ENCODE results near the gene ARHGAP29.
A peak's percentile ranks its signal among the peaks of the same experiment; 100 is the strongest.

GRCh38 chr1:94247138-94248094, 10.0 kb upstream of the ARHGAP29 start:
- TF ChIP-seq ZNF274 (IDR thresholded peaks at IDR 0.05; ENCODE audit: low read depth, low read length) (no peak), SUZ12 (IDR thresholded peaks at IDR 0.05; ENCODE audit: extremely low read depth, insufficient read depth, insufficient read length) (peak; percentile 38)

Data from NT2/D1 (cell line).